GM18858 (cell line): ENCODE results near the gene TOR3A.

Source experiments
- ATAC-seq: cut with Tn5 transposase; IDR thresholded peaks from one replicate; pipeline ENCODE4 v1.9.1; 2021; ENCODE audit not compliant: unreplicated experiment

Gene TOR3A

GRCh38 chr1:179142889-179143299 lies 61.0 kb downstream of the TOR3A start:
- ATAC-seq = no peak

GRCh38 chr1:179143322-179143721 lies 61.5 kb downstream of the TOR3A start:
- no peak for ATAC-seq

GRCh38 chr1:179144626-179145025 lies 62.8 kb downstream of the TOR3A start:
- ATAC-seq = no peak

GRCh38 chr1:179145521-179145920 lies 63.7 kb downstream of the TOR3A start:
- no peak for ATAC-seq
